ENCODE results near the gene SLC6A8.

Gene SLC6A8

DNA sequence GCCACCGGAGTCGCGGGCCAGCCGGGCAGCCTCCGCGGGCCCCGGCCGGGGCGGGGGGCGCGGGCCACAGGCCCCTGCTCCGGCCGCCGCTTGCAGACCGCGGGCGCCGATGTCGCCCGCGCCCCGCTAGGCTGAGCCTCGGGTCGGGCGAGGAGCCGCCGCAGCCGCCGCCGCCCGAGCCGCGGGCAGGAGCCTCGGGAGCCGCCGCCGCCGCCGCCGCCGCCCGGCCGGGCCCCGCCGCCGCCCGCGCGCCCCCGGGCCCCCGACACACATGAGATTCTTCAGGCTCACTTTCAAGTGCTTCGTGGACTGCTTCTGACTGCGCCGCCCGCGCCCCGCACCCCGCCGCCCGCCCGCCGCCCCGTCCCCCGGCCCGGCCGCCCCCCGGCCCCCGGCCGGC lies 345 bp downstream of the SLC6A8 start:
- peak overlapping the region; percentile 46 for H3K4ac ChIP-seq (ENCODE audit: low read depth, low read length)
- no peak overlapping the region for H3K4me3 ChIP-seq (ENCODE audit: low read length)
- no peak overlapping the region for H3K27ac ChIP-seq (ENCODE audit: low read depth, low read length)
- no peak overlapping the region for H2BK5ac ChIP-seq (ENCODE audit: low read length)
- DNase-seq: no peak
- H3K4me1 ChIP-seq (ENCODE audit: control insufficient read depth, low read depth, low read length): no peaks in the 10 kb centered on the region
- peak overlapping the region; percentile 64 for H3K18ac ChIP-seq (ENCODE audit: low read length)
- no peaks in the 10 kb centered on the region for H3K36me3 ChIP-seq (ENCODE audit: control insufficient read depth, insufficient read depth, low read length)
- WGBS (ENCODE audit: extremely low coverage, insufficient coverage, low lambda C conversion rate): no CpG with 5 or more reads among the region's 69 CpGs
- no peak overlapping the region for H4K5ac ChIP-seq (ENCODE audit: low read length)
- no peak overlapping the region for H3K56ac ChIP-seq (ENCODE audit: low read length)
- no peak overlapping the region for H2BK120ac ChIP-seq (ENCODE audit: low read depth, low read length)
- no peaks in the 10 kb centered on the region for H3K79me2 ChIP-seq (ENCODE audit: control insufficient read depth, insufficient read depth, low read length)
- H2BK15ac ChIP-seq (replicated peaks; ENCODE audit: low read depth): no peak overlapping the region
- no peak overlapping the region for H3K9ac ChIP-seq (ENCODE audit: low read length)
- no peak overlapping the region for H2AK5ac ChIP-seq (ENCODE audit: low read length)
- H3K79me1 ChIP-seq (ENCODE audit: low read length): no peaks in the 10 kb centered on the region
- H3K27me3 ChIP-seq (ENCODE audit: insufficient read depth, low read length, poor library complexity): no peaks in the 10 kb centered on the region
- no peak overlapping the region for H4K8ac ChIP-seq (ENCODE audit: low read depth, low read length)
- no peak overlapping the region for H3K23ac ChIP-seq (ENCODE audit: low read length)
- no peak overlapping the region for H3K4me2 ChIP-seq (ENCODE audit: low read length)

DNA sequence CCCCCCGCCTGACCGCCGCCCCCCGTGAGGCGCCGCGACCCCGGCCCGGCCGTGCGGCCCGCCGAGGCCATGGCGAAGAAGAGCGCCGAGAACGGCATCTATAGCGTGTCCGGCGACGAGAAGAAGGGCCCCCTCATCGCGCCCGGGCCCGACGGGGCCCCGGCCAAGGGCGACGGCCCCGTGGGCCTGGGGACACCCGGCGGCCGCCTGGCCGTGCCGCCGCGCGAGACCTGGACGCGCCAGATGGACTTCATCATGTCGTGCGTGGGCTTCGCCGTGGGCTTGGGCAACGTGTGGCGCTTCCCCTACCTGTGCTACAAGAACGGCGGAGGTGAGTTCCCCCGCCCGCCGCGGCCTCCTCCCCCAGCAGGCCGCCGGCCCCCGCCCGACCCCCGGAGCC lies 780 bp downstream of the SLC6A8 start:
- H3K4me2 ChIP-seq (ENCODE audit: low read length): no peak overlapping the region
- no peak overlapping the region for H4K8ac ChIP-seq (ENCODE audit: low read depth, low read length)
- no peak overlapping the region for H4K5ac ChIP-seq (ENCODE audit: low read length)
- WGBS (ENCODE audit: extremely low coverage, insufficient coverage, low lambda C conversion rate): no CpG with 5 or more reads among the region's 57 CpGs
- no peaks in the 10 kb centered on the region for H3K79me2 ChIP-seq (ENCODE audit: control insufficient read depth, insufficient read depth, low read length)
- H2AK5ac ChIP-seq (ENCODE audit: low read length): no peak overlapping the region
- H3K27ac ChIP-seq (ENCODE audit: low read depth, low read length): no peak overlapping the region
- H2BK5ac ChIP-seq (ENCODE audit: low read length): no peak overlapping the region
- H3K4me3 ChIP-seq (ENCODE audit: low read length): peak overlapping the region; percentile 35
- H2BK15ac ChIP-seq (replicated peaks; ENCODE audit: low read depth): no peak overlapping the region
- H3K36me3 ChIP-seq (ENCODE audit: control insufficient read depth, insufficient read depth, low read length): no peaks in the 10 kb centered on the region
- no peak for DNase-seq
- no peak overlapping the region for H2BK120ac ChIP-seq (ENCODE audit: low read depth, low read length)
- peak overlapping the region; percentile 64 for H3K18ac ChIP-seq (ENCODE audit: low read length)
- no peaks in the 10 kb centered on the region for H3K4me1 ChIP-seq (ENCODE audit: control insufficient read depth, low read depth, low read length)
- H3K23ac ChIP-seq (ENCODE audit: low read length): no peak overlapping the region
- no peaks in the 10 kb centered on the region for H3K27me3 ChIP-seq (ENCODE audit: insufficient read depth, low read length, poor library complexity)
- peak overlapping the region; percentile 46 for H3K4ac ChIP-seq (ENCODE audit: low read depth, low read length)
- peak overlapping the region; percentile 73 for H3K56ac ChIP-seq (ENCODE audit: low read length)
- peak overlapping the region; percentile 69 for H3K9ac ChIP-seq (ENCODE audit: low read length)
- H3K79me1 ChIP-seq (ENCODE audit: low read length): no peaks in the 10 kb centered on the region

GRCh38 chrX:153688911-153689590 lies 1.3 kb downstream of the SLC6A8 start:
- Histone ChIP-seq H3K56ac (ENCODE audit: low read length) (peak overlapping the region; percentile 76), H2AK5ac (ENCODE audit: low read length) (no peak overlapping the region), H2BK5ac (ENCODE audit: low read length) (no peak overlapping the region), H3K27me3 (ENCODE audit: insufficient read depth, low read length, poor library complexity) (no peaks in the 10 kb centered on the region), H3K4me2 (ENCODE audit: low read length) (no peak overlapping the region), H3K4ac (ENCODE audit: low read depth, low read length) (peak overlapping the region; percentile 43), H3K9ac (ENCODE audit: low read length) (peak overlapping the region; percentile 40), H3K27ac (ENCODE audit: low read depth, low read length) (no peak overlapping the region), H2BK15ac (replicated peaks; ENCODE audit: low read depth) (no peak overlapping the region), H3K4me3 (ENCODE audit: low read length) (no peak overlapping the region), H4K8ac (ENCODE audit: low read depth, low read length) (no peak overlapping the region), H3K79me1 (ENCODE audit: low read length) (no peaks in the 10 kb centered on the region), H3K79me2 (ENCODE audit: control insufficient read depth, insufficient read depth, low read length) (no peaks in the 10 kb centered on the region), H3K18ac (ENCODE audit: low read length) (peak overlapping the region; percentile 64), H3K36me3 (ENCODE audit: control insufficient read depth, insufficient read depth, low read length) (no peaks in the 10 kb centered on the region), H3K4me1 (ENCODE audit: control insufficient read depth, low read depth, low read length) (no peaks in the 10 kb centered on the region), H4K5ac (ENCODE audit: low read length) (no peak overlapping the region), H3K23ac (ENCODE audit: low read length) (no peak overlapping the region), H2BK120ac (ENCODE audit: low read depth, low read length) (no peak overlapping the region)
- WGBS (ENCODE audit: extremely low coverage, insufficient coverage, low lambda C conversion rate): no CpG with 5 or more reads among the region's 53 CpGs
- no peak for DNase-seq

- no peak overlapping the region for H4K5ac ChIP-seq (ENCODE audit: low read length)
- no peak overlapping the region for H2BK120ac ChIP-seq (ENCODE audit: low read depth, low read length)
- no peak overlapping the region for H3K23ac ChIP-seq (ENCODE audit: low read length)
- H3K36me3 ChIP-seq (ENCODE audit: control insufficient read depth, insufficient read depth, low read length): no peaks in the 10 kb centered on the region
- H3K9ac ChIP-seq (ENCODE audit: low read length): peak overlapping the region; percentile 29
- H2BK15ac ChIP-seq (replicated peaks; ENCODE audit: low read depth): no peak overlapping the region
- no peak overlapping the region for H2BK5ac ChIP-seq (ENCODE audit: low read length)
- no peak overlapping the region for H3K18ac ChIP-seq (ENCODE audit: low read length)
- H3K4ac ChIP-seq (ENCODE audit: low read depth, low read length): no peak overlapping the region
- no peak overlapping the region for H2AK5ac ChIP-seq (ENCODE audit: low read length)
- H3K4me3 ChIP-seq (ENCODE audit: low read length): no peak overlapping the region
- H3K79me1 ChIP-seq (ENCODE audit: low read length): no peaks in the 10 kb centered on the region
- no peaks in the 10 kb centered on the region for H3K79me2 ChIP-seq (ENCODE audit: control insufficient read depth, insufficient read depth, low read length)
- H3K27ac ChIP-seq (ENCODE audit: low read depth, low read length): no peak overlapping the region
- DNase-seq: peak; percentile 45
- no peak overlapping the region for H4K8ac ChIP-seq (ENCODE audit: low read depth, low read length)
- WGBS (ENCODE audit: extremely low coverage, insufficient coverage, low lambda C conversion rate): no CpG with 5 or more reads among the region's 19 CpGs
- no peak overlapping the region for H3K4me2 ChIP-seq (ENCODE audit: low read length)
- no peaks in the 10 kb centered on the region for H3K27me3 ChIP-seq (ENCODE audit: insufficient read depth, low read length, poor library complexity)
- H3K4me1 ChIP-seq (ENCODE audit: control insufficient read depth, low read depth, low read length): no peaks in the 10 kb centered on the region
- peak overlapping the region; percentile 34 for H3K56ac ChIP-seq (ENCODE audit: low read length)
Measured at GRCh38 chrX:153689654-153690465, 2.1 kb downstream of the SLC6A8 start.

GRCh38 chrX:153690466-153690865 lies 2.7 kb downstream of the SLC6A8 start:
- Histone ChIP-seq H3K27ac (ENCODE audit: low read depth, low read length) (no peak overlapping the region), H3K9ac (ENCODE audit: low read length) (no peak overlapping the region)

More at GRCh38 chrX:153690466-153690865, 2.7 kb downstream of the SLC6A8 start:
- no peak for DNase-seq
- Histone ChIP-seq H3K4me3 (ENCODE audit: low read length) (no peak overlapping the region), H3K4me2 (ENCODE audit: low read length) (no peak overlapping the region), H3K23ac (ENCODE audit: low read length) (no peak overlapping the region), H3K4me1 (ENCODE audit: control insufficient read depth, low read depth, low read length) (no peaks in the 10 kb centered on the region), H3K27me3 (ENCODE audit: insufficient read depth, low read length, poor library complexity) (no peaks in the 10 kb centered on the region), H3K36me3 (ENCODE audit: control insufficient read depth, insufficient read depth, low read length) (no peaks in the 10 kb centered on the region), H3K4ac (ENCODE audit: low read depth, low read length) (no peak overlapping the region), H3K56ac (ENCODE audit: low read length) (no peak overlapping the region), H2AK5ac (ENCODE audit: low read length) (no peak overlapping the region), H2BK15ac (replicated peaks; ENCODE audit: low read depth) (no peak overlapping the region), H3K79me1 (ENCODE audit: low read length) (no peaks in the 10 kb centered on the region), H2BK120ac (ENCODE audit: low read depth, low read length) (no peak overlapping the region), H4K5ac (ENCODE audit: low read length) (no peak overlapping the region), H3K79me2 (ENCODE audit: control insufficient read depth, insufficient read depth, low read length) (no peaks in the 10 kb centered on the region), H3K18ac (ENCODE audit: low read length) (no peak overlapping the region), H4K8ac (ENCODE audit: low read depth, low read length) (no peak overlapping the region), H2BK5ac (ENCODE audit: low read length) (no peak overlapping the region)
- WGBS (ENCODE audit: extremely low coverage, insufficient coverage, low lambda C conversion rate): no CpG with 5 or more reads among the region's 14 CpGs
